Endothelial cell of umbilical vein (primary cell): Measurements from ENCODE around the gene SPINK9. TPM values are rescaled to one million over a fixed set of nuclear protein-coding genes. Genes with fewer than 3 reads are reported as not detected.

ENCODE experiments used
- BruUV-seq: library from RNA; stranded (reverse); fragments of 400-500 nt; replicated peaks from 2 replicates; lab custom pipeline; 2021; lab: Mats Ljungman, UMichigan
- CTCF ChIA-PET: fragments of 300-600, 350-600 bp; sonication (Branson Sonifier 250); formaldehyde crosslinking; loops from one replicate; lab custom pipeline; 2021; ENCODE audit warnings: antibody characterized with exemption, inconsistent platforms; lab: Charles Lee
- POLR2A ChIA-PET: fragments of 300-600, 350-600 bp; sonication (Branson Sonifier 250); formaldehyde crosslinking; loops from one replicate; lab custom pipeline; 2021; ENCODE audit warnings: antibody characterized with exemption, inconsistent platforms; lab: Charles Lee
- DNase-seq: peaks from one replicate; pipeline ENCODE4 v3.0.0-alpha.2; 2011; ENCODE audit warnings: low read depth, low spot score
- FAIRE-seq: peaks from 2 replicates; lab custom pipeline; 2011; peaks lifted over from hg19 to GRCh38; lab: Jason Lieb, UNC
- H2AFZ ChIP-seq: 2 replicates; pipeline ENCODE4 v1.6.0; 2012; ENCODE audit warnings: low read depth, low read length, control low read depth, inconsistent platforms
- H3K27ac ChIP-seq: 2 replicates; pipeline ENCODE4 v1.5.1; 2011; ENCODE audit warnings: low read depth, mild to moderate bottlenecking, control low read depth, low read length, moderate library complexity; ENCODE audit not compliant: insufficient read depth
- H3K27me3 ChIP-seq, 2 experiments: 2 replicates each; pipeline versions ENCODE4 v1.6.0 to v1.6.1; 2011; ENCODE audit warnings: low read length in 2 of 2, mixed read lengths in 1 of 2; ENCODE audit not compliant: control insufficient read depth in 2 of 2, insufficient read depth in 2 of 2
- H3K36me3 ChIP-seq, 2 experiments: 2 replicates in 1 of 2; 3 replicates in 1 of 2; pipeline ENCODE4 v1.5.1; 2011; ENCODE audit warnings: low read length in 2 of 2, mild to moderate bottlenecking in 1 of 2, moderate library complexity in 1 of 2; ENCODE audit not compliant: control insufficient read depth in 2 of 2, insufficient read depth in 2 of 2; ENCODE audit errors: extremely low read depth in 1 of 2
- H3K4me1 ChIP-seq: 3 replicates; pipeline ENCODE4 v1.5.1; 2011; ENCODE audit warnings: mild to moderate bottlenecking, low read length; ENCODE audit not compliant: control insufficient read depth, insufficient read depth; ENCODE audit errors: extremely low read depth
- H3K4me2 ChIP-seq: 2 replicates; pipeline ENCODE4 v1.6.1; 2011; ENCODE audit warnings: low read length, control low read depth, mixed read lengths; ENCODE audit not compliant: insufficient read depth
- H3K4me3 ChIP-seq, 3 experiments: fragments of 200-600 bp in 1 of 3; sonication (generic), shearing (Covaris generic) in 1 of 3; replicated peaks in 1 of 3; 2 replicates each; pipeline ENCODE4 v1.5.1; 2011 to 2016; ENCODE audit warnings: control low read depth in 3 of 3, low read length in 3 of 3, mild to moderate bottlenecking in 2 of 3, inconsistent platforms in 1 of 3, low read depth in 1 of 3, moderate library complexity in 1 of 3; ENCODE audit not compliant: insufficient read depth in 1 of 3
- H3K79me2 ChIP-seq: 2 replicates; pipeline ENCODE4 v1.6.0; 2012; ENCODE audit warnings: low read length, inconsistent platforms; ENCODE audit not compliant: control insufficient read depth, insufficient read depth
- H3K9ac ChIP-seq: replicated peaks from 2 replicates; pipeline ENCODE3; 2011; ENCODE audit warnings: low read length, control low read depth; ENCODE audit not compliant: insufficient read depth; ENCODE audit errors: extremely low read depth
- H3K9me1 ChIP-seq: replicated peaks from 3 replicates; pipeline ENCODE4 v1.6.0; 2011; ENCODE audit warnings: mild to moderate bottlenecking, low read length; ENCODE audit not compliant: control insufficient read depth, insufficient read depth; ENCODE audit errors: extremely low read depth
- H3K9me3 ChIP-seq: replicated peaks from 2 replicates; pipeline ENCODE4 v1.5.1; 2012; ENCODE audit warnings: low read length, inconsistent platforms; ENCODE audit not compliant: control insufficient read depth, insufficient read depth
- H4K20me1 ChIP-seq: replicated peaks from 2 replicates; pipeline ENCODE3; 2011; ENCODE audit warnings: mild to moderate bottlenecking, low read length; ENCODE audit not compliant: control insufficient read depth, insufficient read depth; ENCODE audit errors: extremely low read depth
- CTCF ChIP-seq, 2 donors: IDR thresholded peaks; 1 replicate in 1 of 2; 2 replicates in 1 of 2; pipeline ENCODE4 v1.5.1; 2011; ENCODE audit warnings: low read length in 2 of 2, mild to moderate bottlenecking in 2 of 2, moderate library complexity in 2 of 2, control low read depth in 1 of 2, inconsistent platforms in 1 of 2, low read depth in 1 of 2; ENCODE audit not compliant: insufficient read depth in 1 of 2; ENCODE audit errors: extremely low read depth in 1 of 2
- FOS ChIP-seq: IDR thresholded peaks from 2 replicates; pipeline ENCODE4 v1.6.1; 2011; ENCODE audit warnings: mild to moderate bottlenecking, low read length, moderate library complexity, borderline replicate concordance; ENCODE audit not compliant: insufficient read depth
- GATA2 ChIP-seq: IDR thresholded peaks from 2 replicates; pipeline ENCODE4 v1.7.0; 2011; ENCODE audit warnings: low read depth, mild to moderate bottlenecking, moderate library complexity, mixed read lengths, low read length; ENCODE audit not compliant: insufficient read length, insufficient read depth
- JUN ChIP-seq: IDR thresholded peaks from 2 replicates; pipeline ENCODE4 v1.6.1; 2011; ENCODE audit warnings: borderline replicate concordance, low read depth; ENCODE audit not compliant: insufficient read length, insufficient read depth
- MAX ChIP-seq: IDR thresholded peaks from 2 replicates; pipeline ENCODE4 v1.6.1; 2011; ENCODE audit not compliant: insufficient read depth, insufficient read length
- MYC ChIP-seq: IDR thresholded peaks from one replicate; pipeline ENCODE4 v1.6.1; 2011; ENCODE audit warnings: mild to moderate bottlenecking, low read depth, low read length
- POLR2A ChIP-seq: IDR thresholded peaks from 2 replicates; pipeline ENCODE4 v1.6.1; 2012; ENCODE audit warnings: low read depth, mild to moderate bottlenecking, control low read depth, low read length
- POLR2AphosphoS5 ChIP-seq: IDR thresholded peaks from 2 replicates; pipeline ENCODE4 v1.6.1; 2012; ENCODE audit warnings: low read depth, mild to moderate bottlenecking, control low read depth, low read length, moderate library complexity; ENCODE audit not compliant: insufficient read depth
- dilution Hi-C: fragments of 300-500 bp; cut with MboI; formaldehyde crosslinking; loops from one replicate; pipeline ENCODE4 v1.15.0; 2019; ENCODE audit warnings: low sequenced_read_pairs; ENCODE audit not compliant: extremely low pct_ligation_motif_present
- intact Hi-C: fragments of 100-400 bp; cut with micrococcal nuclease; formaldehyde crosslinking; loops from one replicate; pipeline ENCODE4 v1.10.0; 2022
- polyA plus RNA-seq, 4 experiments: library from polyadenylated mRNA; depleted of rRNA in 3 of 4; stranded (reverse) in 3 of 4; unstranded in 1 of 4; fragments of >200 nt; gene quantifications; 2 replicates each; pipeline versions ENCODE4 v1.2.1 to v1.2.3, GENCODE V29; 2011 to 2012; ENCODE audit warnings: missing spikeins in 1 of 4
- total RNA-seq: library from RNA; stranded (reverse); gene quantifications from 2 replicates; pipeline ENCODE4 v1.2.3, GENCODE V29; 2021

Gene SPINK9
- total and polyA plus RNA-seq, 2 donors (not counting 3 experiments of a cell fraction or from before 2014, with no cell fraction given), result not detected

DNA sequence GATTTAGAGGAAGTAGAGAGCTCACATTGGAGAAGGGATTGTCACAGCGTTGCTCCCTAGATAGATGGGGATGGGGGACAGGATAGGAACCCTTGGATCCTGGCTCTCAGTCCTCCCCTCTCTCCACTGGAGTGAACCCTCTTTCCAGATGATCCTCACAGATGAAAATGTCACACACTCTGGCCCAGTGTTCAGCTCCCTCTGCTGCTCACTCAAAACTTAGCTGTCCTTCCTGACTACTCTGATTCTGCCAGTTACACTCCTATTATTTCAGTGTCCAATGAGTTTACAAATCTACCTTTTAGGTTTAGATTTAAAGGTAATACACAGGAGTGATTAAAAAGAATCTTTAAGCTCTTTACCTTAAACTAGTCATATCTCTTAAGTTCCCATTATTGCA, 28.9 kb upstream of the SPINK9 start:
- dilution Hi-C loops, result no loop called here
- POLR2A ChIA-PET, result no interaction called here
- Histone ChIP-seq H3K9me1 (no peaks in the 10 kb centered on the region), H3K27me3 (no peaks in the 10 kb centered on the region), H3K4me1 (no peaks in the 10 kb centered on the region), H3K9me3 (no peaks in the 10 kb centered on the region), H4K20me1 (no peaks in the 10 kb centered on the region), H3K4me2 (no peak overlapping the region), H3K79me2 (no peaks in the 10 kb centered on the region), H2AFZ (no peak overlapping the region), H3K36me3 (no peaks in the 10 kb centered on the region), H3K27ac (no peak overlapping the region), H3K4me3 (no peak overlapping the region), H3K9ac (no peak overlapping the region)
- intact Hi-C loops, result no loop called here
- TF ChIP-seq MAX, result no peak
- TF ChIP-seq POLR2A, result no peak
- no peak for TF ChIP-seq CTCF (IDR thresholded peaks at IDR 0.05; ENCODE audit: extremely low read depth in 1 of 2, insufficient read depth in 1 of 2, low read depth in 1 of 2, low read length in 2 of 2)
- TF ChIP-seq MYC, result no peak
- no peak for TF ChIP-seq GATA2
- TF ChIP-seq FOS, result no peak
- no TSS peak for BruUV-seq
- DNase-seq, result no peak
- CTCF ChIA-PET, result interaction anchor here (0.8 to 2.7 kb wide), 5 partner anchors 11 to 424 kb away, joined by 3 to 8 read pairs (median 5); no protein-coding TSS in a partner anchor
- no peak for FAIRE-seq

DNA sequence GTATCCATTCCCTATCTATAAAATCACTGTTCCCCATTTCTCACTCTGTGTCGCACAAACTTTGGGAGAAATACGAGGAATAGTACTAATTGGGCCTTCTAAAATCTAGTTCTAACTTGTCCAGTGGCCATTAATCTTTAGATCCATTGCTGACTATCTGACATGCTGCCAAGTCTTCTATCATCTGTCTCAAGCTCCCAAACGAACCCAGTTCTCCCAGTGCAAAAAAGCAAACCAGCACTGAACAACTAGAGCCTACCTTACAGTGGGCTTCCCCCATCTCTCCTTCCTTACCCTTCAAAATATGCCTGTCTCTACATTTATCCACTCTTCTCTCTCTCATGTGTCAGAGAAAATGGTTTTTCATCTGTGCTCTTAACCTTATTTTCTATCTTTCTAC, 26.3 kb upstream of the SPINK9 start:
- BruUV-seq, result no TSS peak
- ChIA-PET POLR2A (no interaction called here), CTCF (interaction anchor here (1.7 kb wide), 1 partner anchor 18 kb away, joined by 4 read pairs; no protein-coding TSS in a partner anchor)
- Histone ChIP-seq H3K27ac (no peak overlapping the region), H2AFZ (no peak overlapping the region), H4K20me1 (no peaks in the 10 kb centered on the region), H3K4me3 (no peak overlapping the region), H3K4me1 (no peaks in the 10 kb centered on the region), H3K27me3 (no peaks in the 10 kb centered on the region), H3K9ac (no peak overlapping the region), H3K4me2 (no peak overlapping the region), H3K9me3 (no peaks in the 10 kb centered on the region), H3K79me2 (no peaks in the 10 kb centered on the region), H3K9me1 (no peaks in the 10 kb centered on the region), H3K36me3 (no peaks in the 10 kb centered on the region)
- no peak for TF ChIP-seq JUN
- TF ChIP-seq POLR2AphosphoS5, result no peak
- TF ChIP-seq MYC, result no peak
- no peak for TF ChIP-seq POLR2A
- TF ChIP-seq CTCF (IDR thresholded peaks at IDR 0.05; ENCODE audit: extremely low read depth in 1 of 2, insufficient read depth in 1 of 2, low read depth in 1 of 2, low read length in 2 of 2), result no peak
- DNase-seq (no peak), FAIRE-seq (no peak)
- dilution Hi-C loops (no loop called here), intact Hi-C loops (no loop called here)
